ENCODE measurements around the gene TMEFF2.

GRCh38 chr2:192137451-192137850, 57.3 kb downstream of the TMEFF2 start:
- TF ChIP-seq POLR2A (IDR thresholded peaks at IDR 0.05; ENCODE audit: low read depth, low read length) (no peak), USF2 (IDR thresholded peaks at IDR 0.05; ENCODE audit: low read depth, low read length) (no peak), CHD1 (IDR thresholded peaks at IDR 0.05; ENCODE audit: low read depth, low read length) (no peak), RFX5 (IDR thresholded peaks at IDR 0.05; ENCODE audit: low read depth, low read length) (no peak), CTCF (conservative IDR thresholded peaks at IDR 0.05; ENCODE audit: low read depth, low read length) (no peak), RCOR1 (IDR thresholded peaks at IDR 0.05; ENCODE audit: insufficient replicate concordance, low read length) (no peak), ELK1 (IDR thresholded peaks at IDR 0.05; ENCODE audit: borderline replicate concordance, low read depth, low read length) (no peak), RAD21 (IDR thresholded peaks at IDR 0.05; ENCODE audit: low read length) (no peak), CEBPB (IDR thresholded peaks at IDR 0.05; ENCODE audit: low read depth, low read length) (no peak), SMC3 (IDR thresholded peaks at IDR 0.05; ENCODE audit: low read depth, low read length) (no peak), MAFK (IDR thresholded peaks at IDR 0.05; ENCODE audit: low read depth, low read length) (no peak), NFE2L2 (IDR thresholded peaks at IDR 0.05; ENCODE audit: low read depth, low read length) (no peak)

Data from IMR-90 (cell line).